HepG2 (cell line): ENCODE data around the gene PDE4D. TPM values are rescaled to one million over a fixed set of nuclear protein-coding genes. Genes with fewer than 3 reads are reported as not detected.
"Not testable (repeated sequence)": the region's sequence is repeated elsewhere in the genome, so short reads cannot be mapped to it uniquely, and the experiment has no call there.

ENCODE experiments used
- ATAC-seq: fragments of 200-7000 bp; cut with Tn5 transposase; 3 replicates; pipeline ENCODE4 v1.9.1; 2020; ENCODE audit warnings: mild to moderate bottlenecking, moderate library complexity
- BruUV-seq: library from RNA; stranded (reverse); fragments of 400-500 nt; replicated peaks from 2 replicates; lab custom pipeline; 2021; lab: Mats Ljungman, UMichigan
- CTCF ChIA-PET: fragments of 300-600 bp; formaldehyde crosslinking; extraction: SDS; loops from one replicate; lab custom pipeline; 2021; ENCODE audit warnings: low total read pairs, inconsistent platforms, low intra/inter-chr PET ratio; lab: Yijun Ruan, JAX
- POLR2A ChIA-PET: fragments of 350-600 bp; sonication (Branson Sonifier 250); formaldehyde crosslinking; loops from one replicate; lab custom pipeline; 2020; ENCODE audit warnings: antibody characterized with exemption, inconsistent platforms; lab: Yijun Ruan, JAX
- DNase-seq: peaks from one replicate; pipeline ENCODE4 v3.0.0-alpha.2; 2015; ENCODE audit warnings: low spot score
- FAIRE-seq: peaks from 3 replicates; lab custom pipeline; 2011; peaks lifted over from hg19 to GRCh38; lab: Jason Lieb, UNC
- H2AFZ ChIP-seq: one replicate; pipeline ENCODE4 v1.6.1; 2011; ENCODE audit warnings: low read length, inconsistent platforms
- H3K27ac ChIP-seq: fragments of 300-600 bp; 3 replicates; pipeline ENCODE4 v1.8.0; 2011; ENCODE audit warnings: mixed run types, mild to moderate bottlenecking, mixed read lengths, low read length, inconsistent platforms; ENCODE audit not compliant: insufficient read depth; ENCODE audit errors: extremely low read length
- H3K27me3 ChIP-seq, 2 experiments: fragments of 200-600 bp in 1 of 2; 2 replicates in 1 of 2; 3 replicates in 1 of 2; pipeline versions ENCODE4 v1.6.0 to v1.8.0; 2011; ENCODE audit warnings: low read length in 2 of 2, mild to moderate bottlenecking in 2 of 2, moderate library complexity in 2 of 2, inconsistent platforms in 1 of 2; ENCODE audit not compliant: insufficient read depth in 2 of 2, control insufficient read depth in 1 of 2
- H3K36me3 ChIP-seq, 2 experiments: fragments of 200-600 bp in 1 of 2; replicated peaks in 1 of 2; 2 replicates in 1 of 2; 3 replicates in 1 of 2; pipeline versions ENCODE4 v1.5.1 to v1.8.0; 2011; ENCODE audit warnings: low read length in 2 of 2, inconsistent platforms in 1 of 2; ENCODE audit not compliant: insufficient read depth in 2 of 2, control insufficient read depth in 1 of 2
- H3K4me1 ChIP-seq: 2 replicates; pipeline ENCODE4 v1.5.1; 2012; ENCODE audit warnings: low read length, inconsistent platforms; ENCODE audit not compliant: insufficient read depth
- H3K4me2 ChIP-seq: 2 replicates; pipeline ENCODE4 v1.6.0; 2011; ENCODE audit warnings: low read depth, low read length, inconsistent platforms
- H3K4me3 ChIP-seq, 3 experiments: fragments of 200-600 bp in 1 of 3; sonication (generic), shearing (Covaris generic) in 1 of 3; replicated peaks in 1 of 3; 2 replicates each; pipeline ENCODE4 v1.5.1; 2011 to 2016; ENCODE audit warnings: low read length in 3 of 3, inconsistent platforms in 2 of 3, low read depth in 2 of 3, mild to moderate bottlenecking in 2 of 3, control low read depth in 1 of 3, mixed read lengths in 1 of 3; ENCODE audit not compliant: insufficient read depth in 1 of 3
- H3K79me2 ChIP-seq: one replicate; pipeline ENCODE4 v1.6.1; 2011; ENCODE audit warnings: low read length, inconsistent platforms; ENCODE audit not compliant: insufficient read depth
- H3K9ac ChIP-seq: 2 replicates; pipeline ENCODE4 v1.6.0; 2011; ENCODE audit warnings: mild to moderate bottlenecking, low read depth, low read length, inconsistent platforms; ENCODE audit not compliant: insufficient read depth
- H3K9me3 ChIP-seq: 2 replicates; pipeline ENCODE4 v1.5.1; 2012; ENCODE audit warnings: mild to moderate bottlenecking, low read length
- H4K20me1 ChIP-seq: 2 replicates; pipeline ENCODE4 v1.6.0; 2011; ENCODE audit warnings: inconsistent platforms, mild to moderate bottlenecking, low read length, moderate library complexity; ENCODE audit not compliant: insufficient read depth
- LBX2 ChIP-seq: sonication (generic); formaldehyde crosslinking; IDR thresholded peaks from 2 replicates; pipeline ENCODE4 v1.5.0; 2020; ENCODE audit warnings: missing genetic modification reagents, mild to moderate bottlenecking, borderline replicate concordance
- MBD4 ChIP-seq: IDR thresholded peaks from 2 replicates; pipeline ENCODE4 v1.6.1; 2012; ENCODE audit warnings: low read length, inconsistent platforms, borderline replicate concordance
- NFE2L1 ChIP-seq: sonication (generic); formaldehyde crosslinking; IDR thresholded peaks from 2 replicates; pipeline ENCODE4 v1.4.0; 2020; ENCODE audit warnings: missing genetic modification reagents, mild to moderate bottlenecking, borderline replicate concordance
- PAX8 ChIP-seq: sonication (generic); formaldehyde crosslinking; IDR thresholded peaks from 2 replicates; pipeline ENCODE4 v1.8.0; 2022; ENCODE audit warnings: mild to moderate bottlenecking, missing genetic modification reagents, borderline replicate concordance
- RAD51 ChIP-seq: fragments of 450-650 bp; IDR thresholded peaks from 2 replicates; pipeline ENCODE4 v1.6.1; 2016; ENCODE audit warnings: borderline replicate concordance
- TEAD3 ChIP-seq: optimal IDR thresholded peaks from 2 replicates; pipeline ENCODE3; 2016; ENCODE audit warnings: borderline replicate concordance
- ZBTB4 ChIP-seq: sonication (generic); formaldehyde crosslinking; IDR thresholded peaks from 2 replicates; pipeline ENCODE4 v1.4.0; 2020; ENCODE audit warnings: missing genetic modification reagents, mild to moderate bottlenecking, borderline replicate concordance
- ZBTB43 ChIP-seq: sonication (generic); formaldehyde crosslinking; conservative IDR thresholded peaks from 2 replicates; pipeline ENCODE4 v1.4.0; 2020; ENCODE audit warnings: missing genetic modification reagents
- ZFP62 ChIP-seq: sonication (generic); formaldehyde crosslinking; IDR thresholded peaks from 2 replicates; pipeline ENCODE4 v1.4.0; 2020; ENCODE audit warnings: missing genetic modification reagents
- ZKSCAN5 ChIP-seq: sonication (generic); formaldehyde crosslinking; IDR thresholded peaks from 2 replicates; pipeline ENCODE4 v1.5.1; 2020; ENCODE audit warnings: mild to moderate bottlenecking, missing genetic modification reagents
- ZNF10 ChIP-seq: sonication (generic); formaldehyde crosslinking; IDR thresholded peaks from 2 replicates; pipeline ENCODE4 v1.4.0; 2020; ENCODE audit warnings: mild to moderate bottlenecking, low read depth, missing genetic modification reagents, borderline replicate concordance
- ZNF333 ChIP-seq: sonication (generic); formaldehyde crosslinking; IDR thresholded peaks from 2 replicates; pipeline ENCODE4 v1.4.0; 2020; ENCODE audit warnings: mild to moderate bottlenecking, missing genetic modification reagents, borderline replicate concordance
- ZNF598 ChIP-seq: sonication (generic); formaldehyde crosslinking; IDR thresholded peaks from 2 replicates; pipeline ENCODE4 v1.5.1; 2020; ENCODE audit warnings: mild to moderate bottlenecking, missing genetic modification reagents, borderline replicate concordance
- WGBS: methylation state at CpG from one replicate; pipeline ENCODE4 v1.1.6; 2017; ENCODE audit warnings: low lambda C conversion rate; 5-methylcytosine and 5-hydroxymethylcytosine counted together
- in situ Hi-C: cut with HindIII; loops from 2 replicates; pipeline ENCODE4 v1.10.0; 2017; ENCODE audit warnings: low pct_unique_long_range_greater_than_20kb; ENCODE audit not compliant: extremely low pct_ligation_motif_present
- intact Hi-C: fragments of 100-400 bp; cut with micrococcal nuclease; formaldehyde crosslinking; loops from one replicate; pipeline ENCODE4 v1.10.0; 2022; ENCODE audit not compliant: unreplicated experiment
- polyA plus RNA-seq, 8 experiments: library from polyadenylated mRNA; depleted of rRNA in 3 of 8; stranded (reverse) in 7 of 8; unstranded in 1 of 8; fragments of >200 nt; fragmentation: Illumina TruSeq in 4 of 8; extraction: Trizol in 4 of 8; gene quantifications; 2 replicates each; pipeline versions ENCODE4 v1.2.1 to v1.2.3, GENCODE V29; 2011 to 2016; ENCODE audit warnings: low read depth in 4 of 8, missing spikeins in 1 of 8, mixed read lengths in 1 of 8; ENCODE audit not compliant: insufficient read depth in 1 of 8
- total RNA-seq, 5 experiments: library from RNA; depleted of rRNA; stranded (reverse); fragments of >200 nt; fragmentation: Illumina TruSeq; extraction: Trizol; gene quantifications; 2 replicates each; pipeline ENCODE4 v1.2.3, GENCODE V29; 2016; ENCODE audit warnings: low read depth in 1 of 5

Gene PDE4D
- total and polyA plus RNA-seq, 2 of the 13 experiments (the other 11 are each of a cell fraction or from before 2014, with no cell fraction given) = 7.0 to 12.2 TPM

GRCh38 chr5:59302509-59302908, 591.0 kb downstream of the PDE4D start:
- H4K20me1 ChIP-seq, H3K4me1 ChIP-seq, in situ Hi-C loops: not testable (repeated sequence)

GRCh38 chr5:59301727-59302126, 591.8 kb downstream of the PDE4D start:
- in situ Hi-C loops = no loop called here
- Histone ChIP-seq H3K4me2 (no peak overlapping the region), H2AFZ (no peak overlapping the region), H3K36me3 (no peaks in the 10 kb centered on the region), H3K79me2 (no peaks in the 10 kb centered on the region), H3K27ac (no peak overlapping the region), H4K20me1 (no peaks in the 10 kb centered on the region), H3K9me3 (no peaks in the 10 kb centered on the region), H3K4me1 (peaks cover 14% of the 10 kb centered on the region), H3K9ac (no peak overlapping the region), H3K27me3 (no peaks in the 10 kb centered on the region), H3K4me3 (no peak overlapping the region)
- BruUV-seq = no TSS peak
- ChIA-PET CTCF (no interaction called here), POLR2A (no interaction called here)
- DNase-seq (no peak), ATAC-seq (no peak), FAIRE-seq (no peak)
- intact Hi-C loops = no loop called here
- 78% methylated on average over 4 of the region's 4 CpGs for WGBS
- TF ChIP-seq LBX2 (CRISPR knock-in tag) (no peak), ZNF10 (CRISPR knock-in tag) (no peak), ZKSCAN5 (CRISPR knock-in tag) (no peak), ZBTB43 (CRISPR knock-in tag) (no peak), ZBTB4 (CRISPR knock-in tag) (no peak), TEAD3 (CRISPR knock-in tag) (no peak), ZNF598 (CRISPR knock-in tag) (no peak), ZFP62 (CRISPR knock-in tag) (no peak), NFE2L1 (CRISPR knock-in tag) (no peak), RAD51 (no peak), ZNF333 (CRISPR knock-in tag) (no peak), PAX8 (CRISPR knock-in tag) (no peak), MBD4 (no peak)

More at GRCh38 chr5:59302509-59302908, 591.0 kb downstream of the PDE4D start:
- H3K9me3 ChIP-seq, H3K4me3 ChIP-seq, intact Hi-C loops, BruUV-seq, H3K4me2 ChIP-seq, CTCF ChIA-PET, H3K9ac ChIP-seq, FAIRE-seq, H3K27me3 ChIP-seq, POLR2A ChIA-PET, DNase-seq, ATAC-seq, H3K36me3 ChIP-seq, H2AFZ ChIP-seq, H3K27ac ChIP-seq, H3K79me2 ChIP-seq: not testable (repeated sequence)
- 57% methylated on average over 1 of the region's 1 CpG for WGBS
